SK-N-SH treated with all-trans-retinoic acid at 6 μM for 48 hours (cell line): Measurements from ENCODE around the gene RFC2.
A peak's percentile ranks its signal among the peaks of the same experiment; 100 is the strongest.

Experiments used
- ATAC-seq: fragments of 200-7000 bp; cut with Tn5 transposase; 3 replicates; pipeline ENCODE4 v1.9.1; 2020; ENCODE audit warnings: mild to moderate bottlenecking, moderate library complexity
- CSDC2 ChIP-seq: fragments of 250-450 bp; sonication (Bioruptor Pico); IDR thresholded peaks from 2 replicates; pipeline ENCODE4 v1.5.0; 2020; ENCODE audit warnings: mild to moderate bottlenecking, moderate library complexity
- ESRRG ChIP-seq: fragments of 250-450 bp; sonication (Bioruptor Pico); IDR thresholded peaks from 2 replicates; pipeline ENCODE4 v1.6.1; 2021; ENCODE audit warnings: mild to moderate bottlenecking
- GLIS3 ChIP-seq: fragments of 250-450 bp; sonication (Bioruptor Pico); IDR thresholded peaks from 2 replicates; pipeline ENCODE4 v1.5.0; 2020; ENCODE audit warnings: mild to moderate bottlenecking, moderate library complexity
- ISL1 ChIP-seq: fragments of 250-450 bp; sonication (Bioruptor Pico); IDR thresholded peaks from 2 replicates; pipeline ENCODE4 v2.1.2; 2022; ENCODE audit warnings: mild to moderate bottlenecking, moderate library complexity
- OSR1 ChIP-seq: fragments of 250-450 bp; sonication (Bioruptor Pico); IDR thresholded peaks from 2 replicates; pipeline ENCODE4 v1.8.0; 2022; ENCODE audit warnings: moderate library complexity, mild to moderate bottlenecking, inconsistent platforms
- PPARA ChIP-seq: fragments of 250-450 bp; sonication (Bioruptor Pico); IDR thresholded peaks from 2 replicates; pipeline ENCODE4 v1.5.0; 2020; ENCODE audit warnings: mild to moderate bottlenecking, borderline replicate concordance
- RARB ChIP-seq: fragments of 250-450 bp; sonication (Bioruptor Pico); IDR thresholded peaks from 2 replicates; pipeline ENCODE4 v1.8.0; 2021; ENCODE audit warnings: mild to moderate bottlenecking, moderate library complexity
- SNAI2 ChIP-seq: fragments of 250-450 bp; sonication (Bioruptor Pico); IDR thresholded peaks from 2 replicates; pipeline ENCODE4 v1.5.0; 2020; ENCODE audit warnings: mild to moderate bottlenecking, moderate library complexity
- TCF4 ChIP-seq: fragments of 250-450 bp; sonication (Bioruptor Pico); IDR thresholded peaks from 2 replicates; pipeline ENCODE4 v1.8.0; 2021; ENCODE audit warnings: mild to moderate bottlenecking, moderate library complexity, borderline replicate concordance
- TOX ChIP-seq: fragments of 250-450 bp; sonication (Bioruptor Pico); IDR thresholded peaks from 2 replicates; pipeline ENCODE4 v1.8.0; 2021; ENCODE audit warnings: mild to moderate bottlenecking, moderate library complexity, borderline replicate concordance
- ZC3H10 ChIP-seq: fragments of 250-450 bp; sonication (Bioruptor Pico); IDR thresholded peaks from 2 replicates; pipeline ENCODE4 v1.5.1; 2021; ENCODE audit warnings: mild to moderate bottlenecking, moderate library complexity
- ZFP3 ChIP-seq: fragments of 250-450 bp; sonication (Bioruptor Pico); IDR thresholded peaks from 2 replicates; pipeline ENCODE4 v1.5.0; 2020; ENCODE audit warnings: mild to moderate bottlenecking, moderate library complexity
- ZNF70 ChIP-seq: fragments of 450-650 bp; formaldehyde crosslinking; IDR thresholded peaks from 2 replicates; pipeline ENCODE4 v1.5.0; 2020; ENCODE audit warnings: mild to moderate bottlenecking, moderate library complexity
- ZNF8 ChIP-seq: fragments of 450-650 bp; formaldehyde crosslinking; IDR thresholded peaks from 2 replicates; pipeline ENCODE4 v1.5.0; 2020; ENCODE audit warnings: mild to moderate bottlenecking, moderate library complexity
- TF ChIP-seq, protein P1 (sequence below): fragments of 250-450 bp; sonication (Bioruptor Pico); IDR thresholded peaks from 2 replicates; pipeline ENCODE4 v1.8.0; 2020; ENCODE audit warnings: mild to moderate bottlenecking, moderate library complexity, borderline replicate concordance
- TF ChIP-seq, protein P2 (sequence below): fragments of 250-450 bp; sonication (Bioruptor Pico); IDR thresholded peaks from 2 replicates; pipeline ENCODE4 v1.8.0; 2021; ENCODE audit warnings: low read depth, mild to moderate bottlenecking, moderate library complexity, borderline replicate concordance
- TF ChIP-seq, protein P3 (sequence below): fragments of 250-450 bp; sonication (Bioruptor Pico); IDR thresholded peaks from 2 replicates; pipeline ENCODE4 v1.5.1; 2021; ENCODE audit warnings: mild to moderate bottlenecking, moderate library complexity
- TF ChIP-seq, protein P4 (sequence below): fragments of 250-450 bp; sonication (Bioruptor Pico); IDR thresholded peaks from 2 replicates; pipeline ENCODE4 v1.5.1; 2020; ENCODE audit warnings: low read depth, mild to moderate bottlenecking, moderate library complexity

The RFC2 gene

GRCh38 chr7:74289659-74290552 is 35.7 kb upstream of the RFC2 start:
- peak; percentile 54 for ATAC-seq
- TF ChIP-seq, protein P1, sequence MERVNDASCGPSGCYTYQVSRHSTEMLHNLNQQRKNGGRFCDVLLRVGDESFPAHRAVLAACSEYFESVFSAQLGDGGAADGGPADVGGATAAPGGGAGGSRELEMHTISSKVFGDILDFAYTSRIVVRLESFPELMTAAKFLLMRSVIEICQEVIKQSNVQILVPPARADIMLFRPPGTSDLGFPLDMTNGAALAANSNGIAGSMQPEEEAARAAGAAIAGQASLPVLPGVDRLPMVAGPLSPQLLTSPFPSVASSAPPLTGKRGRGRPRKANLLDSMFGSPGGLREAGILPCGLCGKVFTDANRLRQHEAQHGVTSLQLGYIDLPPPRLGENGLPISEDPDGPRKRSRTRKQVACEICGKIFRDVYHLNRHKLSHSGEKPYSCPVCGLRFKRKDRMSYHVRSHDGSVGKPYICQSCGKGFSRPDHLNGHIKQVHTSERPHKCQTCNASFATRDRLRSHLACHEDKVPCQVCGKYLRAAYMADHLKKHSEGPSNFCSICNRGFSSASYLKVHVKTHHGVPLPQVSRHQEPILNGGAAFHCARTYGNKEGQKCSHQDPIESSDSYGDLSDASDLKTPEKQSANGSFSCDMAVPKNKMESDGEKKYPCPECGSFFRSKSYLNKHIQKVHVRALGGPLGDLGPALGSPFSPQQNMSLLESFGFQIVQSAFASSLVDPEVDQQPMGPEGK, result peak; percentile 89; the same call in 1 of the 2 replicates
- TF ChIP-seq CSDC2 (CRISPR knock-in tag), result 0 out of 2 replicates have a peak, but pooled peaks have one; percentile 25
- TF ChIP-seq, protein P2, sequence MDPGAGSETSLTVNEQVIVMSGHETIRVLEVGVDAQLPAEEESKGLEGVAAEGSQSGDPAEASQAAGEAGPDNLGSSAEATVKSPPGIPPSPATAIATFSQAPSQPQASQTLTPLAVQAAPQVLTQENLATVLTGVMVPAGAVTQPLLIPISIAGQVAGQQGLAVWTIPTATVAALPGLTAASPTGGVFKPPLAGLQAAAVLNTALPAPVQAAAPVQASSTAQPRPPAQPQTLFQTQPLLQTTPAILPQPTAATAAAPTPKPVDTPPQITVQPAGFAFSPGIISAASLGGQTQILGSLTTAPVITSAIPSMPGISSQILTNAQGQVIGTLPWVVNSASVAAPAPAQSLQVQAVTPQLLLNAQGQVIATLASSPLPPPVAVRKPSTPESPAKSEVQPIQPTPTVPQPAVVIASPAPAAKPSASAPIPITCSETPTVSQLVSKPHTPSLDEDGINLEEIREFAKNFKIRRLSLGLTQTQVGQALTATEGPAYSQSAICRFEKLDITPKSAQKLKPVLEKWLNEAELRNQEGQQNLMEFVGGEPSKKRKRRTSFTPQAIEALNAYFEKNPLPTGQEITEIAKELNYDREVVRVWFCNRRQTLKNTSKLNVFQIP (CRISPR knock-in tag), result no peak
- no peak for TF ChIP-seq SNAI2 (CRISPR knock-in tag)

- TF ChIP-seq PPARA, result no peak
- TF ChIP-seq, protein P1, result no peak
- ATAC-seq, result peak; percentile 83
These were observed 34.9 kb upstream of the RFC2 start, which contains the start of gene CLIP2 for GRCh38 chr7:74289018-74289658. CLIP2 (plus strand) TSS chr7:74289407; CDS start chr7:74317547, 28,140 bp downstream.

- no peak for ATAC-seq
- TF ChIP-seq TCF4 (no peak), CSDC2 (CRISPR knock-in tag) (no peak), ISL1 (no peak), ZNF70 (no peak), PPARA (no peak), OSR1 (CRISPR knock-in tag) (no peak), ZNF8 (CRISPR knock-in tag) (no peak), TOX (CRISPR knock-in tag) (no peak), SNAI2 (CRISPR knock-in tag) (no peak)
- TF ChIP-seq, protein P3, sequence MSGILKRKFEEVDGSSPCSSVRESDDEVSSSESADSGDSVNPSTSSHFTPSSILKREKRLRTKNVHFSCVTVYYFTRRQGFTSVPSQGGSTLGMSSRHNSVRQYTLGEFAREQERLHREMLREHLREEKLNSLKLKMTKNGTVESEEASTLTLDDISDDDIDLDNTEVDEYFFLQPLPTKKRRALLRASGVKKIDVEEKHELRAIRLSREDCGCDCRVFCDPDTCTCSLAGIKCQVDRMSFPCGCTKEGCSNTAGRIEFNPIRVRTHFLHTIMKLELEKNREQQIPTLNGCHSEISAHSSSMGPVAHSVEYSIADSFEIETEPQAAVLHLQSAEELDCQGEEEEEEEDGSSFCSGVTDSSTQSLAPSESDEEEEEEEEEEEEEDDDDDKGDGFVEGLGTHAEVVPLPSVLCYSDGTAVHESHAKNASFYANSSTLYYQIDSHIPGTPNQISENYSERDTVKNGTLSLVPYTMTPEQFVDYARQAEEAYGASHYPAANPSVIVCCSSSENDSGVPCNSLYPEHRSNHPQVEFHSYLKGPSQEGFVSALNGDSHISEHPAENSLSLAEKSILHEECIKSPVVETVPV (CRISPR knock-in tag), result no peak
- TF ChIP-seq, protein P1, result no peak
These were observed 34.1 kb upstream of the RFC2 start for GRCh38 chr7:74288034-74288881.

DNA sequence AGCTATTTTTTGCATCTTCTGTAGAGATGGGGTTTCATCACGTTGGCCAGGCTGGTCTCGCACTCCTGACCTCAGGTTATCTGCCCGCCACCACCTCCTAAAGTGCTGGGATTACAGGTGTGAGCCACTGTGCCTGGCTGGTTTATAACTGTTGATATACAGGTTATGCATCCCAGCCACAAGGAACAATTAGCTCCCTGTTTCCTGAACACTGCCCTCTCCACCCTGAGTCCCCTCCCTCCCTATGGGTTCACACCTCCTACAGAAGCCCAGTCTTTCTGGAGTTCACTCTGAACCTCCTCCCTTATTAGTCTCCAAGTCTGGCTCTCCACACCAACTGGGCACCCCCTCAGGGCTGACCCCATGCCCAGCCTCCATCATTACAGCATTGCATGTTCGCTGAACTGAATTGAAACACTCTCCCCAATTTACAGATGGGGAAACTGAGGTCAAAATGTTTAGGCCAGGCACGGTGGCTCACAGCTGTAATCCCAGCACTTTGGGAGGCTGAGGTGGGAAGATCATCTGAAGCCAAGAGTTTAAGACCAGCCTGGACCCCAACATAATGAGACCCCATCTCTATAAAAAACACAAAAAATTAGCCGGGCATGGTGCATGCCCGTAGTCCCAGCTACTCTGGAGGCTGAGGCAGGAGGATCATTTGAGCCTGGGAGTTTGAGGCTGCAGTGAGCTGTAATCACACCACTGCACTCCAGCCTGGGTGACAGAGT is 33.3 kb upstream of the RFC2 start:
- TF ChIP-seq ZC3H10 (CRISPR knock-in tag), result no peak
- TF ChIP-seq CSDC2 (CRISPR knock-in tag), result no peak
- TF ChIP-seq, protein P4, sequence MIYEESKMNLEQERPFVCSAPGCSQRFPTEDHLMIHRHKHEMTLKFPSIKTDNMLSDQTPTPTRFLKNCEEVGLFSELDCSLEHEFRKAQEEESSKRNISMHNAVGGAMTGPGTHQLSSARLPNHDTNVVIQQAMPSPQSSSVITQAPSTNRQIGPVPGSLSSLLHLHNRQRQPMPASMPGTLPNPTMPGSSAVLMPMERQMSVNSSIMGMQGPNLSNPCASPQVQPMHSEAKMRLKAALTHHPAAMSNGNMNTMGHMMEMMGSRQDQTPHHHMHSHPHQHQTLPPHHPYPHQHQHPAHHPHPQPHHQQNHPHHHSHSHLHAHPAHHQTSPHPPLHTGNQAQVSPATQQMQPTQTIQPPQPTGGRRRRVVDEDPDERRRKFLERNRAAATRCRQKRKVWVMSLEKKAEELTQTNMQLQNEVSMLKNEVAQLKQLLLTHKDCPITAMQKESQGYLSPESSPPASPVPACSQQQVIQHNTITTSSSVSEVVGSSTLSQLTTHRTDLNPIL (CRISPR knock-in tag), result no peak
- TF ChIP-seq GLIS3 (CRISPR knock-in tag), result no peak
- no peak for TF ChIP-seq ESRRG
- no peak for TF ChIP-seq SNAI2 (CRISPR knock-in tag)
- TF ChIP-seq RARB (CRISPR knock-in tag), result no peak
- TF ChIP-seq PPARA, result no peak
- no peak for TF ChIP-seq ZNF70
- no peak for TF ChIP-seq OSR1 (CRISPR knock-in tag)
- no peak for TF ChIP-seq ZFP3 (CRISPR knock-in tag)
- ATAC-seq, result no peak
